Measurements from ENCODE around the gene RPS19BP1. TPM values are rescaled to one million over a fixed set of nuclear protein-coding genes. Genes with fewer than 3 reads are reported as not detected.
A peak's percentile ranks its signal among the peaks of the same experiment; 100 is the strongest.

The RPS19BP1 gene
- total and polyA plus RNA-seq, 12 donors, result 39.5 to 250 (median 153) TPM

DNA sequence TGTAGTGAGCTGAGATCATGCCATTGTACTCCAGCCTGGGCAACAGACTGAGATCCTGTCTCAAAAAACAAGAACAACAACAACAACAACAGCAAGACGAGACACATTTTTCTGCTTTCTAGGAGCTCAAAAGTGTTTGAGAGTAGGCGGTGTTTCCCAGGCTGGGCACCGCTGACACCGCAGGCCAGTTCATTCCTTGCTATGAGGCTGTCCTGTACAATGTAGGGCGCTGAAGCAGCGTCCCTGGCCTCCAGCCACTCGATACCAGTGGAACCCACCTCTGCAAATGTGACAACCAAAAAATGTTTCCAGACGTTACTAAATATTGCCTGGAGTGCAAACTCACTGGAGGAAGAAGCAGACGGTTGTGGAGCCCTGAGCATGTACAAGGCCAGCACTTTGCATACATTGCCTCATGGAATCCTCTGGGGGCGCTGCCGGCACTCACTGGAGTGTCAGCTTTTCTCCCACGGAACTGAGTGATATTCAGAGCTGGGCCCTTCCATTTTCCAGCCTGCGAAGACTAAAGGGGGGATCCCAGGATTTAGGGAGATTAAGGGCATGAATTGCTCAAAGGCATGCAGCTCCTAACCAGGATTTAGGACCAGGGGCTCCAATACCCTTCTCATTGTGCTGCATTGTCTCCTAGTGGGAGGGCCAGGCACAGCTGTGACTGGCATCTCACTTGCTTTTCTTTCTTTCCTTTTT is 36.3 kb downstream of the RPS19BP1 start:
- peak; percentile 72 to 94 (median 87) for DNase-seq
- WGBS, 4 donors, result 7 to 40% (median 38%) methylated on average over 5 to 13 of the region's 13 CpGs
- Histone ChIP-seq H3K27me3 (no peaks in the 10 kb centered on the region), H3K36me3 (replicated peaks in 1 of 2) (no peaks in the 10 kb centered on the region), H3K4me1 (replicated peaks in 1 of 2) (peaks cover 9 to 11% of the 10 kb centered on the region in 2 donors), H3K4me3 (no peak overlapping the region), H3K9me3 (replicated peaks in 1 of 3) (no peaks in the 10 kb centered on the region), H3K27ac (peak overlapping the region in 3 of 5 donors; percentile 7 to 61 (median 52))
- intact Hi-C loops (cut with DNase I), result loop anchor here (10.0 kb wide), 3 partner anchors 61 to 321 kb away; no protein-coding TSS in a partner anchor
- TF ChIP-seq, protein P1, sequence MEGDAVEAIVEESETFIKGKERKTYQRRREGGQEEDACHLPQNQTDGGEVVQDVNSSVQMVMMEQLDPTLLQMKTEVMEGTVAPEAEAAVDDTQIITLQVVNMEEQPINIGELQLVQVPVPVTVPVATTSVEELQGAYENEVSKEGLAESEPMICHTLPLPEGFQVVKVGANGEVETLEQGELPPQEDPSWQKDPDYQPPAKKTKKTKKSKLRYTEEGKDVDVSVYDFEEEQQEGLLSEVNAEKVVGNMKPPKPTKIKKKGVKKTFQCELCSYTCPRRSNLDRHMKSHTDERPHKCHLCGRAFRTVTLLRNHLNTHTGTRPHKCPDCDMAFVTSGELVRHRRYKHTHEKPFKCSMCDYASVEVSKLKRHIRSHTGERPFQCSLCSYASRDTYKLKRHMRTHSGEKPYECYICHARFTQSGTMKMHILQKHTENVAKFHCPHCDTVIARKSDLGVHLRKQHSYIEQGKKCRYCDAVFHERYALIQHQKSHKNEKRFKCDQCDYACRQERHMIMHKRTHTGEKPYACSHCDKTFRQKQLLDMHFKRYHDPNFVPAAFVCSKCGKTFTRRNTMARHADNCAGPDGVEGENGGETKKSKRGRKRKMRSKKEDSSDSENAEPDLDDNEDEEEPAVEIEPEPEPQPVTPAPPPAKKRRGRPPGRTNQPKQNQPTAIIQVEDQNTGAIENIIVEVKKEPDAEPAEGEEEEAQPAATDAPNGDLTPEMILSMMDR (IDR thresholded peaks at IDR 0.05), result peak; percentile 69 to 82 (median 79)
- TF ChIP-seq POLR2A (IDR thresholded peaks at IDR 0.05), result no peak

DNA sequence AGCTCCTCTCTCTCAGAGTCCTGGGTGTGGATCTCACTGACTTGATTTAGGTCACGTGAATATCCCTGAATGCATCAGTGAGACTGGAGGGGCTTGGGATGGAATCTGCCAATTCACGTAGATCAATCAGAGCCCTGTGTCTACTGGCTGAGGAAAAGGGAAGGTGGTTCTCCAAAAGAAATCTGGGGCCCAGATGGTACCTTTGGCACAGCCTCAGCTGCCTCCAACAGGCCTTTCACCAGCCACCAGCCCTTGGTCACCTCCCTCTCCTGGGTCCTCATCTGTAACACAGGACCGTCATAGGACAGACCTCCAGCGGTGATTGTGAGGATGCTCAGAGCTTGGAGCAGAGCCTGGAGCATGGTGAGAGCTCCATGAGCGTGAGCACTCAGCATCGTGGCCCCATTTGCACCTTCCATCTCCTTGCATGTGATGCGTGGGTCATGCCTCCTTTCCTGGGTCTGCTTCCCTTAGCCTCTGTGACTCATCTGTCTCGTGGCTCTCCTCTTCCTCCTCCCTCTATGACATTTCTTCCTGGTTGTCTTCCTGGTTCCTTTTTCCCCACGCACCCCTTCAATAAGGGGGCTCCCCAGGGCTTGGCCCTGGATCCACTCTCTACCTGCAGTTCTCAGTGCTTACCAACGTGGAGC is 38.0 kb downstream of the RPS19BP1 start:
- H3K36me3 ChIP-seq (replicated peaks in 1 of 2), result no peaks in the 10 kb centered on the region
- intact Hi-C loops (cut with DNase I), result loop anchor here (5.0 to 10.0 kb wide), 4 partner anchors 33 to 320 kb away; no protein-coding TSS in a partner anchor
- H3K4me1 ChIP-seq (replicated peaks in 1 of 2), result peaks cover 0 to 11% of the 10 kb centered on the region in 2 donors
- H3K27me3 ChIP-seq, result no peaks in the 10 kb centered on the region
- H3K4me3 ChIP-seq, result no peak overlapping the region
- H3K27ac ChIP-seq, result no peak overlapping the region
- TF ChIP-seq, protein P1 (IDR thresholded peaks at IDR 0.05), result no peak
- TF ChIP-seq POLR2A (IDR thresholded peaks at IDR 0.05), result no peak
- DNase-seq, result peak in 1 of 7 donors; percentile 22
- no peaks in the 10 kb centered on the region for H3K9me3 ChIP-seq (replicated peaks in 1 of 3)
- 62 to 75% (median 68%) methylated on average over 10 of the region's 10 CpGs for WGBS, 4 donors

DNA sequence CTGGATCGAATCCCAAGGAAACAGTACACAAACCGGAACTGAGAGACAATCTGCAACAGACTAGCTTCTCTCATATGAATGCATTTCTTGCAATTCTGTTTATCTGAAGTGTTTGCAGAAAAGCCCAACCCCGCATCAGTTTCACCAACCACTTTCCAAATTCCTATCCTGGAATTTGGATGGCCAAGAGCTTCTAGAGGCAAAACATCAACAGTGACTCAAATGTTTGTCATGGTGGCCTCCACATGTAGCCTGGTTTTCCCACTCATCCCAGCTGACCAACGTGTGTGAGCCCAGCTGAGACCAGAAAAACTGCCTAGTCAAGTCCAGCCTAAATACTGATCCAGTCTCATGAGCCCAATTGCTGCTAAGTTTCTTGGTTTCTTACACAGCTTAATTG is 38.8 kb downstream of the RPS19BP1 start:
- intact Hi-C loops (cut with DNase I), result loop anchor here (5.0 to 10.0 kb wide), 4 partner anchors 34 to 319 kb away; no protein-coding TSS in a partner anchor
- no peak overlapping the region for H3K27ac ChIP-seq
- peaks cover 0 to 11% of the 10 kb centered on the region in 2 donors for H3K4me1 ChIP-seq (replicated peaks in 1 of 2)
- no peaks in the 10 kb centered on the region for H3K9me3 ChIP-seq (replicated peaks in 1 of 3)
- DNase-seq, result no peak
- H3K36me3 ChIP-seq (replicated peaks in 1 of 2), result no peaks in the 10 kb centered on the region
- H3K4me3 ChIP-seq, result no peak overlapping the region
- H3K27me3 ChIP-seq, result no peaks in the 10 kb centered on the region
- TF ChIP-seq, protein P1 (IDR thresholded peaks at IDR 0.05), result no peak
- no peak for TF ChIP-seq POLR2A (IDR thresholded peaks at IDR 0.05)
- 32 to 45% (median 44%) methylated on average over 4 of the region's 4 CpGs for WGBS, 4 donors

DNA sequence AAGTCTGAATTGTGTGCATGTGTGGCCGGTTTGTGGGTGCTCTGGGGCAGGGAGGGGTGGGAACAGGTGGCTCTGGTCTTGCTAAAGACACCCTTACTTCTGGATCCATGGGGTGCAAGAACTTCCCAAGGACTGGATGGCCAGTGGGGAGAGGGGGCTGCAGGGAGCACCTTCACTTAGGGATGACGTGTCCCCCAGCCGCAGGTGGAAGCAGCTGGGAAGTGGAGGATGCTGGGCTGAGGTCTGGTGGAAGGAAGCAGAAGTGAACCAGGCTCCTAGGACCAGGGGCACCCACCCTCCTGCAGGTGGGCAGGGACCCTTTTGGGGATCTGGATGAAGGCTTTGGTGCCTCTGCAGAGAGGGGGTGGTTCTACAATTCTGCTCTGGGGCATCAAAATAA is 40.4 kb downstream of the RPS19BP1 start:
- H3K9me3 ChIP-seq (replicated peaks in 1 of 3), result no peaks in the 10 kb centered on the region
- H3K4me3 ChIP-seq, result no peak overlapping the region
- intact Hi-C loops (cut with DNase I), result loop anchor here (5.0 to 10.0 kb wide), 4 partner anchors 35 to 317 kb away; no protein-coding TSS in a partner anchor
- WGBS, 4 donors, result 63 to 75% (median 67%) methylated on average over 3 of the region's 3 CpGs
- DNase-seq, result no peak
- TF ChIP-seq, protein P1 (IDR thresholded peaks at IDR 0.05), result no peak
- no peak for TF ChIP-seq POLR2A (IDR thresholded peaks at IDR 0.05)
- H3K27me3 ChIP-seq, result no peaks in the 10 kb centered on the region
- no peak overlapping the region for H3K27ac ChIP-seq
- H3K36me3 ChIP-seq (replicated peaks in 1 of 2), result no peaks in the 10 kb centered on the region
- peaks cover 0 to 11% of the 10 kb centered on the region in 2 donors for H3K4me1 ChIP-seq (replicated peaks in 1 of 2)
